ENCODE measurements around the gene ARHGEF28.

DNA sequence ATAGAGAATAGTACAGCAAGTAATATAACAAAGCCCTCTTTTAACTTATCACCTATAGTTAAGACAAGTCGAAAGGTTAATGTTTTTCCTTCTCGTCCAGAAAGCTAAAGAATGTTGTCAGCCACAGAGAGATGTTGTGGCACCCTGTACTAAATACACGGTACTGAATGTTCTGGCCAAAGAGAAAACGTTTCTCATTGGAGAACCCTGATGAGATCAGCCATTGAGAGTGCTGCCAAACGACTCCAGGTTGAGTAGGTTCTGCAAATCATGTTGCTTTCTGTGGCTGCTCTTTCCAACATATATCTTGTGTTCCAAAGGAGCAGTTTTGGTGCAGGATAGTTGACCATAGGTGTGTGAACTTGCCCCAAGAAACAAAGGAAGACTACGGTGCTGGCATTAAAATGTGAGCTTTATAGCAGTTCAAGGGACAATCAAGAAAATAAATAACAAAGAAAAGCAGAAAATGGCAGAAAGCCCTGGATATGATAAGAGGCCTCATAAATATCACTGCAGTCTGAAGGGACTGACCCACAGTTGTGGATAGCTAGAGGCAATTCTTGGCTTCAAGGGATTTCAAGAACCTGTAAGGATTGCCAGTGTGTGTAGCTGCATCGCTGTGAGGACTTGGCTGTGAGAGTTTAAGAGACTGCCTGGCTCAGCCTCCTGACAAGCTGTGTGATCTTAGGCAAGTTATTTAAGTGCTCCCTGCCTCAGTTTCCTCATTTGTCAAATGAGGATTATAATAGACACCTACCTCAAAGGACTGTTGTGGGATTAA lies 102.7 kb downstream of the ARHGEF28 start:
- TF ChIP-seq, protein P1, sequence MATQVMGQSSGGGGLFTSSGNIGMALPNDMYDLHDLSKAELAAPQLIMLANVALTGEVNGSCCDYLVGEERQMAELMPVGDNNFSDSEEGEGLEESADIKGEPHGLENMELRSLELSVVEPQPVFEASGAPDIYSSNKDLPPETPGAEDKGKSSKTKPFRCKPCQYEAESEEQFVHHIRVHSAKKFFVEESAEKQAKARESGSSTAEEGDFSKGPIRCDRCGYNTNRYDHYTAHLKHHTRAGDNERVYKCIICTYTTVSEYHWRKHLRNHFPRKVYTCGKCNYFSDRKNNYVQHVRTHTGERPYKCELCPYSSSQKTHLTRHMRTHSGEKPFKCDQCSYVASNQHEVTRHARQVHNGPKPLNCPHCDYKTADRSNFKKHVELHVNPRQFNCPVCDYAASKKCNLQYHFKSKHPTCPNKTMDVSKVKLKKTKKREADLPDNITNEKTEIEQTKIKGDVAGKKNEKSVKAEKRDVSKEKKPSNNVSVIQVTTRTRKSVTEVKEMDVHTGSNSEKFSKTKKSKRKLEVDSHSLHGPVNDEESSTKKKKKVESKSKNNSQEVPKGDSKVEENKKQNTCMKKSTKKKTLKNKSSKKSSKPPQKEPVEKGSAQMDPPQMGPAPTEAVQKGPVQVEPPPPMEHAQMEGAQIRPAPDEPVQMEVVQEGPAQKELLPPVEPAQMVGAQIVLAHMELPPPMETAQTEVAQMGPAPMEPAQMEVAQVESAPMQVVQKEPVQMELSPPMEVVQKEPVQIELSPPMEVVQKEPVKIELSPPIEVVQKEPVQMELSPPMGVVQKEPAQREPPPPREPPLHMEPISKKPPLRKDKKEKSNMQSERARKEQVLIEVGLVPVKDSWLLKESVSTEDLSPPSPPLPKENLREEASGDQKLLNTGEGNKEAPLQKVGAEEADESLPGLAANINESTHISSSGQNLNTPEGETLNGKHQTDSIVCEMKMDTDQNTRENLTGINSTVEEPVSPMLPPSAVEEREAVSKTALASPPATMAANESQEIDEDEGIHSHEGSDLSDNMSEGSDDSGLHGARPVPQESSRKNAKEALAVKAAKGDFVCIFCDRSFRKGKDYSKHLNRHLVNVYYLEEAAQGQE (IDR thresholded peaks at IDR 0.05; ENCODE audit: insufficient read depth in 1 of 2, low read depth in 2 of 2, low read length in 2 of 2), result no peak
- no peak for TF ChIP-seq POLR2AphosphoS5 (IDR thresholded peaks at IDR 0.05; ENCODE audit: low read depth, low read length)
- no peak for TF ChIP-seq TAF1 (IDR thresholded peaks at IDR 0.05; ENCODE audit: borderline replicate concordance, insufficient read depth, low read length)
- TF ChIP-seq SIN3A (IDR thresholded peaks at IDR 0.05; ENCODE audit: borderline replicate concordance, insufficient read depth, low read length), result no peak
- TF ChIP-seq FOXP2 (optimal IDR thresholded peaks at IDR 0.05; ENCODE audit: borderline replicate concordance, extremely low read depth, extremely low read length, insufficient read depth), result no peak
